Inflammatory macrophage treated with lipopolysaccharide for 1 hour (primary cell): ENCODE measurements around the gene SP110.

Experiments
- DNase-seq, 2 donors: peaks; one replicate each; pipeline ENCODE4 v3.0.0-alpha.2; 2020 to 2022

SP110 gene

DNA sequence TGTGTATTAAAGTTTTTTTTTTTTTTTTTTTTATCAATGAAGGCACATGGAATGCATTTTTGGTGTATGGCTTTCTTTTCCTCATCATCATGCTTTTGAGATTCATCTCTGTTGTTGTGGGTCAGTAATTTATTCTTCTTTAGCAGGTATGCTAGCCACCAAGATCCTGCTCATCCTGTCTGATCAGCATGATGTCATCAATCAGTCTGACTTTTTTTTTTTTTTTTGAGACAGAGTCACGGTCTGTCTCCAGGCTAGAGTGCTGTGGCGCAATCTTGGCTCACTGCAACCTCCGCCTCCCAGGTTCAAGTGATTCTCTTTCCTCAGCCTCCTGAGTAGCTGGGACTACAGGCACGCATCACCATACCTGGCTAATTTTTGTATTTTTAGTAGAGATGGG lies 3.0 kb upstream of the SP110 start:
- DNase-seq, result peak in 1 of 2 donors; percentile 17

DNA sequence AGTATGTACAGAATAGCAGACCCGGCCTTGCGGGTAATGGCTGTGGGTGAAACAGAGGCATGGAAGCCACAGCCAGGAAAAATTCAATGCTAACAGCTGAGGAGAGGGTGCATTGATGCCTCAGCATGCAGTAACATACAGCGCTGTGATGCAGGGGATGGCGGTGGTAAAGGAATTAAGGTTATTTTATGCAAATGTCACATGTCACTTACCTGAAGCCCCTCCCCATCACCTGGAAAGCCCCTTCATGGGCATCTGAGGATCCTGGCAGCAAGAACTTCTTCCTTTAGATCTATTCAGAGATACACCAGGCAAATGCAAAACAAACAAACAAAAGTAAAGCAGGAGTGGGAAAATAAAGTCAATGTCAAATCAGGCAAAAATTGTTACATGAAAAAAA lies 1.7 kb upstream of the SP110 start:
- DNase-seq, result no peak

DNA sequence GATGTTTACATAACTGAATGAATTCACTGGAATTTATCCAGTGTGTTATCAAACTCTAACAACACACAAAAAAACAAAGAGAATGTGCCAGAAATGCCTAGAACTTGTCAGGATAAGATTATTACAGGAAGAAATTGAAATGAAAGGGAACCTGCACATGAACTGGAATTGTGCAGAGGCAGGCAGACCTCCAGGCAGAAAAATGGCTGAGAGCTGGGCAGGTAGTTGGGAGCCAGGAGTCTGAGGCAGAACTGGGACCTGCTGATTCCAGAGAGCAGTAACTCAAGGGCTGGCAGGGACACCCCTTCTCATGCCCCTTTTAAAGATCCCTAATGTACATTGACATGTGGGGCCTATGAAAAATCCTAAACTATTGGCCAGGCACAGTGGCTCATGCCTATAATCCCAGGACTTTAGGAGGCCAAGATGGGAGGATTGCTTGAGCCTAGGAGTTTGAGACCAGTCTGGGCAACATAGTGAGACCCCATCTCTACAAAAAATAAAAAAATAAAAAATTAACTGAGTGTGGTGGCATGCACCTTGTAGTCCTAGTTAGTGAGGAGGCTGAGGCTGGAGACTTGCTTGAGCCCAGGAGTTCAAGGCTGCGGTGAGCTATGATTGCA lies 674 bp upstream of the SP110 start:
- no peak for DNase-seq

DNA sequence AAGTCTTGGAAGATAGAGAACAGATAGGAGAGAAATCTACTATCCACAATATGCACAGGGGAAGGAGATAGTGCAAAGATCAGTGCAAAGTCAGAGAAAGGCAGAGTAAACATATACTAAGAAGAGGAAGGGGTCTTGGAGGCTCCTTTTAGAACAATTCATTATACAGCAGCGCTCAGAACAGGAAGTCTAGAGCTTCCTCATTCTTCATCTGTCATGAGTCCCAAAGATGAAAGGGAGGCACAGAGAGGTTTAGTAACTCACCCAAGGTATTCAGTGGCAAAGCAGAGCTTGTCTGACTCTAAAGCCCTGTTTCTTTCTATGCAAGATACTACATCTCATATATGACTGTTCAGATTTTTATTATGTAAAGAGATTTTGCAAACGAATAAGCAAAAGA lies 1.4 kb downstream of the SP110 start:
- peak; percentile 63 to 74 for DNase-seq

DNA sequence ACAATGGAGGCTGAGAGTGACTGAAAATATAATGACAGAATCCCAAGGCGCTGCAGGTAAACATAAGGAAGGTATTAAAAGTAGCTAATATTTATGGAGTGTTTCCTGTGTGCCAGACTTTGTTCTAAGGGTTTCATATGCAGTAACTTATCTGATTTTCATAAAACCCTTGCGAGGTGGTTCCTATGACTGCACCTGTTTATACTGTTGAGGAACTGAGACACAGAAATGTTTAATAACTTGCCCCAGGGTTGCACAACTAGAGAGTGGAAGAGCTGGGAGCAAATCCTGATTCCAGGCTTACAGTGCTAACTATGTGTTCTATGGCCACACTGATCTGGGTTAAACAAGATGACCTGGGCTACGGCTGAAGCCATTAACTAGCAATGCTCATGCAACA lies 2.4 kb downstream of the SP110 start:
- DNase-seq, result no peak

DNA sequence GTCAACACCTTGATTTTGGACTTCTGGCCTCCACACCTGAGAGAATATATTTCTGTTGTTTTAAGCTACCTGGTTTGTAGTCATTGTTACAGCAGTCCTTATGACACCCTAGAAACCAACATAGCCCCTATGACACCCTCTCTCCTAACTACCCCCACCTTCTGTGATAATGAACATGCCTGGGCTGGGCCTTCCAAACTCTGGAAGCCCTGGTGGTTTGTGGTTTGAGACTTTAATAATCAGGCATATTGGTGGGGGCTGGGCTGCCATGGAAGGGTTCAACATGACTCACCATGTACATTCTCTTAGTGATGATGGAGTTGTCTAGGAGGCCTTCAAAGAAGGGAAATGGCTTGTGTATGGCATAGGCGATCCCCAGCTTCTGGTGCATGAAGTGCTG lies 3.3 kb downstream of the SP110 start:
- DNase-seq, result no peak

DNA sequence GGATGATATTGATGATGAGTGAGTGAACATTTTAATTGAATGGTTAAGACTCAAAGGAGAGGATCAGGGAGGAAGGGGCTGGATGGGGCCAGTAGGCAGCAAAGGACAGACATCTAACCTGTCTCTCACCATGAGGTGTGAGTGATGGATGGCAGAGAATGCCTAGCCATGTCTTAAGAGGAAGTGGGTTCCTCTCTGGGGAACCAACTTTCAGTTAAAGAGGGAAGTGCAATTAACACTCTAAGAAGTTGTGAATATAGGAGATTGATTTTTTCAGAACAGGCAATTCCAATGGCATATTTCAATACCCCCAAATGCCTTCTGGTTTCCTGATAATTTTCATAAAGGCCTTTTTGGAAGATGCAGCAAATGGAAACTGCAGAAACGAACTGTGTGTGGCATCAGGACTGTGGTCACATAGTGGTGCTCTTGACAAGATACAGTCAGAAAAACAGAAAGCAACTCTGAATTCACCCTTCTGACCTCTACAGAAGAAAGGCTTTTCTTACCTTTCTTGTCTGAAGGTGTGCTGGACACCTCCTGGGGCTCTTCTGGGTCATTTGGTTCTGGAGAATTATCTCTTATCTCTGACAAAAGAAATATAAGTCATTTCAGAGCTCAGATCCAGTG lies 10.2 kb downstream of the SP110 start:
- DNase-seq, result peak; percentile 15 to 53

DNA sequence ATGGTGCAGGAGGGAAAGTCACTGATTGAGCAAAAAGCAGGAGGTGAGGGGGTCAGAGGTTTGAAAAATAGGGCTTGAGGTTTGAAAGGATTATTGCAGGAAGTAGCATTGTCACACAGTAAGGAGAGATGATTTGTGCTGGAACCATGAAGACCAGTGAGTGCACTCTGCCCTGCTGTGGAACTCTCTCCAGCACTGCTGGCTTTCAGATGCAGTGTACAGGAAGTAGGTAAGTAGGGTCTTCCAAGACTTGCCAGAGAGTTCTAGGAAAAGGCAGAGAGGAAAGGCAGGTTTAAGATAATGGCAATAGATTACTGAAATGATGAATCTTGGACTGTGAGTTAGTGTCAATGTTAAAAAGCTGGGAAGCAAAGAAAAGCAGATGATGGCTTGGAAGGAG lies 11.2 kb downstream of the SP110 start:
- DNase-seq, result no peak

DNA sequence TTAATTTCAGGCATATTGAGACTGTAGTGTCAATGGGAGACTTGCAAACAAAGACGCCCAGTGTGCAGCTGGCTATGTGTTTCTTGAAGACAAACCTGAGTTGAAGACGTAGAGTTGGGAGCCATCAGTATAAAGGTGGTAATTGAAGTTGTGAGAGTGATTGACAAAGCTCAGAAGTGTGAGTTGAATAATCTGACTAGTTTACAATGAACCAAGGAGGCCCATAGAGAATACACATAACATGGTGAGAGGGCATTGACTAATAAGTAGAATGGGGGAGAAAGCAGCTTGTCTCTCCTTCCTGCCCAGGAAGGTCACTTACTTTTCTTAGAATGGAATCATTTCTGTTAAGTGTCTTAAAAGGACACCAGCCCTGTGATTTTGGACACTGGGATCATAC lies 14.1 kb downstream of the SP110 start:
- no peak for DNase-seq

DNA sequence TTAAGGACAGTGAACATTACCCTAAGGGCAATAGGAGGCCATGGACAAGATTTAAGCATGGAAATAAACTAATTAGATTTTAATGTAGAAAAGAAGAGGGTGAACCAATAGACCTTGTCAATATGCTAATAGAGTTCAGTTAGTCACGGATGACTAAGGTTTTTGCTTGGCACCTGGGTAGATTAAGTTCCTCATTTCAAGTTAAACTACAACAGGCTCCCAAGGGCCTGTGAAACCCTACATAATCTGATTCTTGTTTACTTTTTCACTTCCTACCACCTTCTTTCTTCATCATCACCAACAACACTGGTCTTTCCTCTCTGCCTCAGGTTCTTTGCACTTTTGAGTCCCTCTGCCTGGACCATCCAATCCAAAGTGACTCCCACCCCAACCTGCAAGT lies 14.8 kb downstream of the SP110 start:
- no peak for DNase-seq

DNA sequence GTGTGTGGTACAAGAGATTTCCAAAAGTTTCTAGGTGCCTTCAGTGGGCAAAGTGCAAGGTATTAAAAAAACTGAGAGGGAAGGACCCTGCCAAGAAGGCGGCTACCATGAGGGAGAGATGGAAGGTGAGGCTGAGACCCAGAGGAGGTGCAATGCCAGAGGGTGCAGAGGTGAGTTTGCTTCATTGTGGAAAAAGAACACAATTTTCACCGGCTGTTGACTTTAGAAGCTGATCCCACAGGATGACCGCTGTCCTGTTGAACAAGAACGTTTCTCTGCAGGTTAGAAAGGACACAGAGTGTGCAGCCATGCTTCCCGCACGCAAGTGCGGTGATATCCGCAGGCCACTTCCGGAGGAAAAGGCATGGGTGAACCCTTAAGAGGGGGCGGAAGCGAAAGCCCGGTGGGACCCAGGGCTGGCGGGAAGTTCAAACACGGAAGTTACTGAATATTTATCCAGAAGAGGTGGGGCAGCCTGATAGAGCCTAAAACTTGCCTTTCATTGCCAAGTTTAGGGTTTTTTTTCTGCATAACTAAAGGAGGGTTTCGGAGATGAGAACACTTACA lies 16.6 kb downstream of the SP110 start:
- no peak for DNase-seq

DNA sequence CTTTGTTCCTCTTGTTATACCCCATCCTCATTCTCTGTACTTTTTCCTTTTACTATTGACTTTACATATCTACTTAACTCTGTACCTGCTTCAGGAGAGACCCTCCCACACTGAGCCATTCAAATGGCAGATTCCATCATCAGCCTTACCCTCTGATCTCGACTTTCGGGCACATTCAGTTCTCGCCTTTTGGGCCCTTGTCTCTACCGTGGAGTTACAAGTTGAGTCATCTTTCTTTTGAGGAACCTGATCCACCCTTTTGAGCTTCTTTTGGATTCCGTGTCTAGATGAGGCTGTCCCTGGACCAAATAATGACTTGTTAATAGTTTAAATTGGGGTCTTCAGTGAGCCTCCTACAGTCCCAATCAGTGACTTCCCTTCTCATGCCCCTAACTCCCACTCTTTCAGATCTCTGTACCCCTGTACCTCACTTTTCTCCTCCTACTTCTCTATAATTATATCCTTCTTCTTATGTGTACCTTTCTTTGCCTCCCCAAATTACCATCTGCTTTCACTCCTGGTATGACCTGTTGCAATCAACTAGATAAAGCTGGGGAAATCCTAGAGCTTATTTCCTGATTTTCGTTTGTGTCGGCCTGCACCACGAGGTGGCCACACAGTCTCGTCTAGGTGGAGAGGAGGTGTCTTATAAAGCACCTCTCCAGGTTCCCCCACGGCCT lies 17.2 kb downstream of the SP110 start:
- DNase-seq, result no peak

DNA sequence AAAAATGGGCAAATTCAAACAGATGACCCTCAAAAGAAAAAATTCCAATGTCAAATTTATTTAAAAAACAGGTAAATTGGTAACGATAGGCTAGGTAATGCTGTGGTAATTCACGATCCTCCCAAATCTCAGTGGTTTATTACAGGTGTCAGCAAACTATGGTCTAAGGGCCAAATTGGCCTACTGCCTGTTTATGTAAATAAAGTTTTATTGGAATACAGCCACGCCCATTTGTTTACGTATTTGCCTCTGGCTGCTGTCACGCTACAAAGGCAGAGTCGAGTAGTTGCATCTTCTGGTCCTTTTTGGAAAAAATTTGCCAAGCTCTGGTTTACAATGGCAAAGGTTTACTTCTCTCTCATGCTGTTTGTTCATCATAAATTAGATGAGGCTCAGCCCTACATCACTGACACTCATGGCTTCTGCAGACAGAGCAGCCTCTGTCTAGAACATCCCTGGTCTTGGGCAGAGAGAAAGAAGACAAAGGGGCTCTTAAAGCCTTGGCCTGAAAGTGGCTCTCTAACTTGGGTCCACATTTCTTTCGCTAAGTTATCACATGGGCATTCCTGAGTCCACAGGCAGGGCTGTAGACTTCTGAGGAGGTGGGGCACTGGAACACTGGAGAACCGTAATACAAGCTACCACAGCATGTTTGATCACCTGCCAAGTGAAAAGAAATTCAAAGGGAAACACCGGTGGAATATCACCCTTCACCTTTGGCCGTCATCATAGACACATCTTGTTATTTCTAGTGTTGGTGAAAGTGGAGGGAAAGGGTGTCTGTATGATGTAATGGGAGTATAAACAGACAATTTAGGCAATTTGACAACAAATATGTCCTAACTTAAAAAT lies 34.8 kb downstream of the SP110 start:
- DNase-seq, result no peak

DNA sequence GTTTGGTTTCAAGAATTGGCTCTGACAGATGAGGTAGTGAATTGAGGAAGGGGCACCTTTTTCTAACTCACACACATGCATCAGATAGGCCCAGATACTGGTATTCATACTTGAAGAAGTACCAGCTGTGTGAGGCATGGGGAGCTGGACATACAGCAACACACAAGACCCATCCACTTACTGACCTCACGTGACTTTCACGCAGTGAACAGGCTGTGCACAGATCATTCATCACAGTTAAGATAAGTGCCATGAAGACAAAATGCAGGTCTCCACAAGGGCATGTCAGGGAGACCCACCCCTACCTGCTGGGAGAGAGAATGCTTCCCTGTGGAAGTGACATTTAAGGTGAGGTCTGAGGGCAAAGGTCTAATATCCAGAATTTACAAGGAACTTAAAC lies 38.6 kb downstream of the SP110 start:
- DNase-seq, result no peak

DNA sequence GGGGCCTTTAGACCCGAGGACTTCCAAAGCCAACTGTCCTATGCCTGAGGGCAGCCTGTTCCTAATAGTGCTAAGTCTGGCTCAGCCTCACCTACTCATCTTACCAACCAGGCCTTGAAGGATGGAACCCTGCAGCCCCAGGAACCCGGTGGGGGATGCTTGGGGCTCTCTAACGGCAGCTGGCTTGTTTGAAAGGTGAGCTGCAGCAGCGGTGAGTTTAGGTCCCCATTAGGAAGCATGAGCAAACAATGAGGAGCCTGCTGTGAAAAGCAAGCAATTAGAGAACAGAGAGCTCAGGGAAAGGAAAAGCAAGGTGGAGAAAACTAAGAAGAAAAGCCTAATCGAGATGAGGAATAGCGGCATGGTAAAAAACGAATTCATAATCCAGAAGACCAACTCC lies 39.9 kb downstream of the SP110 start:
- DNase-seq, result no peak

DNA sequence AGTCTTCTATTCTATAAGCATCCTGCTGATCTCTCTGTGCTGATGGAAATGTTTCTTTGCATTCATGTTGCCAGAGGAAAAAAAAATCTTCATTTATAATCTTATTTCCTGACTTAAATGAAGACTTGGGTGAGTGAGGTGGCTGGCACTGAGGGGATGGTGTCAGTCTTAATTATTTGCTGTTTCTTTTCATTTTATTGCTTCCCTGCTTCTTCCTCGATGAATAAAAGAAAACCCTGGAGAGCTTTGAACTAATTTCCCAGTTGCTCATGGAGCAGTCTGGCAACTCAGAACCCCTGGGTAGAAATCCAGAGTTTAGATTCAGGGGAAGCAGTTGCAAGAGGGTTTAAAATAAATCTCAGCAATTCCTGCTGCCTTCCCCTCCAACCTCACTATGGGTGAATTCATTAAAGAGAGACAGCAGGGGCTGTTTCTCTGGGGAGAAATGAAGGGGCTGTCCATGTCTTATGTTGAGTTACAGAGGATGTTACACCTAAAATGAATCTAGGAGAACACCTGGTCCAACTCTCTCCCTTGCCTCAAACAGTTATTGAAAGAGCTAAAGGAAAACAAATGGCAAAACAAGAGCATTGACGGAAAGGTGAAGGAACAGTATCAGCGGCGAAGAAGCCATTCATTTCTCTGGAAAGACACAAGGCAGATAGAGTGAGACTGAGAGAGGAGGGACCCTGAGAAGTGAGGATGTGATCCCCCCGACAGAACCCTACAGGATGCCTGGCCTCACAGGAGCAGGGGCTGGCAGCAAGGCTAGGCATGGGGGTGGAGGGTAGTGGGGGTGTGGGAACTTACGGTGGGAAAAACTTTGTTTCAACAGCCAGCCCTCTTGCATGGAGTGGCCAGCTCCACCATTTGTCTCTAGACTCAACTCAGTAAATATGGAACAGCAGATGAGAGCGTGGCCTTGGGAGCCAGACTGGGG lies 41.0 kb downstream of the SP110 start:
- no peak for DNase-seq

DNA sequence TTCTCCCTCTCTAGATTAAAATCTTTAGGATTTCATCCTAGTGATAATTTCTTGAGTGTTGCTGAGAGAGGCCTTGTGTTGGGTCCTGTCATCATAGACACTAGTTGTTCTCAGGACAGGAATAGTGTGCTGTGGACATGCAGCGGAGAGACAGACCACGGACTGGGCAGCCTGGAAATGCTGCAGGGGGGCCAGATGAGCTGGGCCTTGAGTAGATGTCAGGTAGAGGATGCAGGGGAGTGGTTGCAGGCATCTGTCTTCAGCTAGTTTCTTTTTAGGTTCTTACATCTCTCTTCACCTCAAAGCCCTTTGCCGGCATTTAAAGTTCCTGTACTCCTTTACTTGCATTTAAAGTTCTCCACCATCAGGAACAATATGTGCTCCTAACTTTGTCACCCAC lies 42.8 kb downstream of the SP110 start:
- no peak for DNase-seq

DNA sequence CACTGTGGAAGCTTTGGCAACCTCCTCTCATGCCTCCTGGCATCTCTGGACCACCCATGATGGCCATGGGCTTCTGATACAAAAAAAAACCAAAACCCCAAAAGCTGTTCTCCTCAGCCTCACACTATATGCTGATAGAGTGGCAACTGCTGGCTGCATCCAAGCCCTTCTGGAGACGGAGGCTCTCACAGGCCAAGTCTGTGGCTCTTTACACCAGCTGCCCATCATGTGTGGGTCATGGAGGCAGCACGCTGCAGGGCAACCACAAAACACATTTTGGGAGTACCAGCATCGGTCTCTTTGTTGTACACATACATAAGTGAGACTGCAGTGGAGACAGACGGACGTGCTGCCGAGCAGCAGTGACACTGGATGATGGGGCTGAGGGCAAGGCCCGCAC lies 45.3 kb downstream of the SP110 start:
- DNase-seq, result no peak

DNA sequence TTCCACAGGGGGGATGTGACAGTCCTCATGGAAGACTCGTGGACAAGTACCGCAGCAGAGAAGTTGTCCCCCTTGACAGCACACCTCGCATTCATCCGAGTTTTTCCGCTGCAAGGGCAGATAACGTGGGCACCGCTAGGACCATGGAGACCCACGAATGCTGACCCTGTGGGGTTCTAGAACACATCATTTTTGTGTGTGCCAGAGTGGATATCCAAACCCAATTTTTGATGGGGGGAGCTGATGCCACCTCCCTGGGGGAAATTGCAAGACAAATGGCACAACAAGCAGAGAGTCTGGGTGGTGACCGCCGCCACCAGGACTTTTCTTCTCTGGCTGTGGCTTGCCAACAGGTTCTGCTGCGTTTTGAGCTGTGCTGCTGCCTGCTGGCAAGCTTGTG lies 46.9 kb downstream of the SP110 start:
- no peak for DNase-seq

DNA sequence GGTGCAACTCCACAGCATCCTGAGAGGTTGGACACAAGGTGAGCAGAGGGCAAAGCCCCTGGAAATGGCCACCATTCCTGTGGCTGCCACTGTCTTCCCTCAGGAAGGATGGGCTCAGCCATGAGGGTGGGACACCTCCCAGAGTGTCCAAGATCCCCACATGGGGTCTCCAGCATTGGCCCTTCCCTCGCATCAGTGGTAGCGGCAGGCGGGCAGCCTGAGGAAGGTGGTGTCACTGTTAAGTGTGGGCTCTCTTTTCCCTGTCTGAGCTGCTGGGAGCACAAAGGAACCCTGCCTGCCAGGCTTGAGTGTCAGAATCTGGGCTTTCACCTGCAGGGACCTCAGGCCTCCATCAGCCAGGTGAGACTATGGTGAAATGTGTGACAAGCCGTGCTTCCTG lies 47.6 kb downstream of the SP110 start:
- no peak for DNase-seq

DNA sequence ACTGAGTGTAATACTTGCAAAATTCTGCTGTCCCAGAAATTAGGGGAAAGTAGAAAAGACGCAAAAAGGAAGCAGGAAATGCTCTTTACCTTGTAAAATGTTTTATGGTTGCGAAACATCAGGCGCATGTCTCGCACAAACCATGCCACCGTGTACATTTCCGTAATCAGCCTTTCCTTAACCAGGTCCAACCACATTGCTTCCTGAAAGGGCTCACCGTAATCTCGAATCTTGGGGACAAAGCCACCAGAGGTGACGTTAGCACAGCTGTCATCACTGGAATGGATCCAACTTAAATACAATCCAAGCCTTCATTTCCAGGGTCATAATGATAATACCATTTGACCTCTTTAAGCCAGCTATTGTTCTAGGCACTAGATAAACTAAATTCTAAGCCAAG lies 49.3 kb downstream of the SP110 start:
- no peak for DNase-seq

DNA sequence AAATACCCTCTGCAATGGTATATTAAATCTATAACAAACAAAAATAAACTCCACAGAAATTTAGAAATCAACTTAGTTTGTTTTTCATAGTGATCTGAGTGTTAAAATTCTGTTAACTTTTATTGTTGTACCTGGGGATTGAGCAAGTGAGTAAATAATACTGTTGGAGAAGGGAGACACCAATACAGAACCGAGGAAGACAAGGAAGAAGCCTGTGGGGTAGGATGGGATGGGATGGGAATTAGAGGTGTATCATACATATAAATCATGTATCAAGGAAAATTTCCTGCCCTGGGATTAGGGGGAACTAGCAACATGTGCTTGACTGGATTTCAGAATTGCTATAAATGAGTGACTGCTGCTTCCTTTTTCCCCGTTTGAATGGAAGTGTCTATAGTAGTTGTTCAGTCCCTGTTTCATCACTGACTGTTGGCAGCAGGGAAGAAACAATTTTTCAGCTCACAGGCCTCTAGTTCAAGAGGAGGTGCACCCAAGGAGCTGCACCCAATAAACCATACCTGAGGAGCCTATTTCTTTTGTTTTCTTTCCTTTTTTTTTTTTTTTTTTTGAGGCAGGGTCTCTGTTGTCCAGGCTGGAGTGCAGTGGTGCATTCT lies 53.1 kb downstream of the SP110 start:
- DNase-seq, result no peak
